H4 (cell line): ENCODE measurements around the gene LTBP1. TPM values are rescaled to one million over a fixed set of nuclear protein-coding genes. Genes with fewer than 3 reads are reported as not detected.
"Not testable (repeated sequence)": the region's sequence is repeated elsewhere in the genome, so short reads cannot be mapped to it uniquely, and the experiment has no call there.

Experiments used
- DNase-seq: peaks from one replicate; pipeline ENCODE4 v3.0.0-alpha.2; 2015; ENCODE audit warnings: low spot score
- total RNA-seq: library from RNA; depleted of rRNA; stranded (reverse); fragments of >200 nt; shearing (Covaris generic); gene quantifications from 2 replicates; pipeline ENCODE4 v1.2.3, GENCODE V29; 2014

The LTBP1 gene
- total RNA-seq, 1 experiment from 2014 or later = 4.8 TPM

DNA sequence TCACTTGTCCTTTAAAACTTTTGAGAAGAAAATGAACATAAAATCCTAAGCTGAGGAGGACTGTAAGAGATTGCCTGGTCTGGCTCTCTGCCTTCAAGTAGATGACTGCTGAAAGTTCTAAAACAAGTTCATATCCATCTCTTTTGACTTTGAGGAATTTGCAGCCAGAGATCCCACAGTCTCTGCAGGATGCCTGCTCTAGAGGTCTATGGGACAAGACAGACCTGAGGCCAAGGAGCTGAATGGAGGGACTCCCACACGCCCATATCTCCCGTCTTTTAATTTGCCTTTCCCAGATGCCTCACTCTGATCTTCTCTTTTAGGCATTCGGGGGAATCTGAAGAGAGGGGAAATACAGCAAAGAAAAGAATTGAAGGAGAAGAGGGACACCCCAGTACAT lies 273.8 kb downstream of the LTBP1 start:
- DNase-seq = no peak

- no peak for DNase-seq
These were observed 274.5 kb downstream of the LTBP1 start for GRCh38 chr2:33221046-33221784.

DNA sequence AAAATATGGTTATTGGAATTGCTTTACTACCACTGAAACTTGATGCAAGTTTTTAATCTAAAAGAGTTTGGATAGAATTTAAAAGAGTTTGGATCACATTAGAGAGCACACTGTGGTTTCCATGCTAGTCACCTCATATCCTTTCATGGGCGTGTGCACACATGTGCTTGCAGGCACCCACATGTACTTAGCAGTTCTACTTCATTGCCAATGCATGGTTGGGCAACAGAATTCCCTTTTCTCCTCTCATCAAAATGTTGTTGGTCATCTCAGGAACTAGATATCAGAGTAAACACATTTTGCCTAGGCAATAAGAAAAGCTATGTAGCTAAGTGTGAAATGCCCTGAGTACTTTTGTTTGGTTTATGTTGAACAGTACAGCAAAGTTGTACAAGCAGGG lies 275.6 kb downstream of the LTBP1 start:
- DNase-seq = no peak

- no peak for DNase-seq
These were observed 277.1 kb downstream of the LTBP1 start for GRCh38 chr2:33223856-33224255.

DNA sequence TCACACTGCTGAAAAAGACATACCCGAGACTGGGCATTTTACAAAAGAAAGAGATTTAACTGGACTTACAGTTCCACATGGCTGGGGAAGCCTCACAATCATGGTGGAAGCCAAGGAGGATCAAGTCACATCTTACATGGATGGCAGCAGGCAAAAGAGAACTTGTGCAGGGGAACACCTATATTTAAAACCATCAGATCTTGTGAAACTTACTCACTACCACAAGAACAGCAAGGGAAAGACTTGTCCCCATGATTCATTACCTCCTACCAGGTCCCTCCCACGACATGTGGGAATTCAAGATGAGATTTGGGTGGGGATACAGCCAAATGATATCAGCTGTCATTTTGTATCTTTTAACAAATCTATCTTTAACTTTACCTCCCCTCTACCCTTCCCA lies 278.6 kb downstream of the LTBP1 start:
- no peak for DNase-seq

- DNase-seq = no peak
These were observed 279.8 kb downstream of the LTBP1 start for GRCh38 chr2:33226546-33226945.

DNA sequence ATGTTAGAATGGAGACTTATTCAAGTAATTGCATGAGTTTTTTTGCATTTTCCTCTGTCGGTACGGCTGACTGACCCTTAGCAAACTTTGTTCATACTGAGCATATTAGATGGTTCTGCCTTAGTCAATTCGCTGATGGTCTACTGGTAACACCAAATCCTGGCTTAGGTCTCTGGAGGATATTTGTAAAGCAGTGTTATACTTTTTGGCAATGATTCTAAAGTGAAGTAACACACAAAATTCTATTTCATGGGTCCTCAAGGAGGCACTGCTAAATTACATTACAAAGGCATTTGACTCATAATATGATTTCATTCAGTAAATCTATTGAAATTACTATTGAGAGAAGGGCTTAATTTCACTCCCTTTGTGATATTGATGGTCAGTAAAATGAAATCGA lies 282.9 kb downstream of the LTBP1 start:
- no peak for DNase-seq

DNA sequence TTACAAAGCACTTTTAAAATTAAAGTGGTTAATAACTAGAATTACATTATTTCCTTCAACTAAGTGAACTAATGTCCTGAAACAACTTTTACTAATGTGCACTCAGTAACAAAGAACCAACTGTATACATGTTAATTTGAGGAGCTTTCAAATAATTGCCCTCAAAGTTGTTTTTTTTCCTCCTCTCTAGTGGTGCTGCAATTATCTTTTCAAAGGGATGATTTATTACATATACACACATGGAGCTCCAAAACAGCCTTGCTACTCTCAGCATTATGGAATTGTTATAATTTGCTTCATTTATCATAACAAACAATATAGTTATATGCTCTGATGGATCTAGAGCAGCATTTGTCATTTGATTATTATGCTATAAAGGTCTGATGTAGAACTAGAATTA lies 283.4 kb downstream of the LTBP1 start:
- no peak for DNase-seq

GRCh38 chr2:33230842-33231241 lies 284.1 kb downstream of the LTBP1 start:
- no peak for DNase-seq

- not testable (repeated sequence) for DNase-seq
These were observed 288.8 kb downstream of the LTBP1 start for GRCh38 chr2:33235559-33235958.

DNA sequence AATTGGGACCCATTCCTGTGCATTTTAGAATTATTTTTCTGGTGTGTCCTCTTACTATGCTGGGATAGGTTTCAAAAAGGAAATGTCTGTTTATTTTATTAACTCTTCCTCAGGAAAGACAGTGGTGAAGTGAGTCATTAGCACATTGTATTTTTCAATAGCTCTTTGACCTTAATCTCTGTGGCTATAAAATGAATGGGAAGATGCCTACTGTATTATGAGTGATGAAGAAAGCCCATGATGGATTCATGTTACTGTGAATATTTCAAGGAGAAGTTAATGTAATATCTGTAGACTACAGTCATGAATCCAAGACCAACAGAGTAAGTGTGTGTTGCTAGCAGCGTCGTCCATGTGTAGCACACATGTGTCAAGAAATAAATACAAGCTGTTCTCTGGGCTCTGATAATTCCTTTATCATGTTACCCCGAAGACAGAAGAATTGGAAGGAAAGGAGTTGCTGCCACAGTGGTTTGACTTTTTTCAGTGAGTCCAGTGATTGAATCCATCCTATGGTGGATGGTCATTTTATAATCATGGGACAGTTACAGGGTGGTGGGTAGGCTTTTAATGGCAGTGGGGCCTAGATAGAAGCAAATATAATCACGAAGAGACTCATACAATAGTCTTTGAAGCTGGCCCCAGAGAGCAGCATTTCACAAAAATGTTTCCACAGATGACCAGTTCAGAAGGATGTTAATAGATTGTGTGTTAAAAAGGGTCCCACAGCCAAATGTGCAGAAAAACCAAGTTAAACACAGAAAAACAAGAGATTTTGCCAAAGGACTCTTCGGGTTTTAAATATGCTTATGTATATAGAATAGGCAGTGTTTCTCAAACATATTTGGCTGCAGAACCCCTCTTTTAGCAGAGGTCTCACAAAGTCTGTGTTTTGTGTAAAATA lies 290.0 kb downstream of the LTBP1 start:
- DNase-seq = no peak

DNA sequence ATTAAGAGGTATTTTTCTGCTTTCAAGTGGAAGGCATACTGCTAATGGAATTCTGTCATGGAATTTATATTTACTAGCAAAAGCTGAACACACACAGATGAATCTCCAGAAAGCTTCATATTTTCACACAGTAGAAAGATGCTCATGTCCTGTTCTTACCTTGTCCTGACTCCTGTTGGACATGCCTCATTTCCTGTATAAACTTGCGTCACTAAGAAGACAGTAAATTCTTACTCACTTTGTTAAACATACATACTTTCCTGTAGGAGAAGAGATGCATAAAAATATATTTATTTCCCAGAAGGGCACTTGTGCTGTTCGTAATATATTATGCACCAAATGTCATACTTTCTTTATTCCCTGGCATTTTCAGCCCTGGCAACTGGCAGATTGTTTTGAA lies 291.4 kb downstream of the LTBP1 start:
- no peak for DNase-seq

DNA sequence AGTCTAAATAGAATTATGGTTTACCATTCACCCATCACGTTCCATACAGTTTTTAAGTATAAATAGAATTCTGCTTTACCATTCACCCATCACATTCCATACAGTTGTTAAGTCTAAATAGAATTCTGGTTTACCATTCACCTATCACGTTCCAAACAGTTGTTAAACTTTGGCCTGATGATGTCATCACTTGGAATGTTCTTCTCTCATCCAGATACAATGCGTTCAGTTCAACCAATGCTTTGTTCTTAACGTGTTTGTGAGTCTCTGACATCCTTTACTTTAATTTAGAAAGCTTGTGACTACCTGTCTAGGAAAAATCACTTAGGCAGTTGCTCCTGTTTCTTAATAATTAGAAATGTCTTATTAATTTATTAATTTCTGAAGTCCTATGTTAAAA lies 293.4 kb downstream of the LTBP1 start:
- peak; percentile 2 for DNase-seq

GRCh38 chr2:33241072-33241471 lies 294.3 kb downstream of the LTBP1 start:
- no peak for DNase-seq

DNA sequence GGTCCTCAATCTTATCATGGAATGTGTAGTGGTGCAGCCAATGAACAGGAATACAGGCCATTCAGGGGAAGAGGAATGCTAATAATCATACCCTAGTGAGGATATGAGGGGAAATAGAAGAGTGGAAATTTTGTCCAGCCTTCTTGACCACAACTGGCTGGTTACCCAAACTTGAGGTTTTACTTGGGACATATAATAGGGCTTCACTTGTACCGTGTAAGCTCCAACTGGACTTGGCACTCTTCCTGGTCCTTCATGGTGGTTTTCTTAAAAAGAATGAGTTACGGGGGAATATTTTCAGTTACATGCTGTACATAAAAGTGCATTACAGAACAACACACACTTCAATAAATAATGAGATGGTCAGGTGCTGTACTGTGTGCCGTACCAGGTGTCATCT lies 294.8 kb downstream of the LTBP1 start:
- DNase-seq = peak; percentile 2

GRCh38 chr2:33242845-33243244 lies 296.1 kb downstream of the LTBP1 start:
- DNase-seq = no peak

DNA sequence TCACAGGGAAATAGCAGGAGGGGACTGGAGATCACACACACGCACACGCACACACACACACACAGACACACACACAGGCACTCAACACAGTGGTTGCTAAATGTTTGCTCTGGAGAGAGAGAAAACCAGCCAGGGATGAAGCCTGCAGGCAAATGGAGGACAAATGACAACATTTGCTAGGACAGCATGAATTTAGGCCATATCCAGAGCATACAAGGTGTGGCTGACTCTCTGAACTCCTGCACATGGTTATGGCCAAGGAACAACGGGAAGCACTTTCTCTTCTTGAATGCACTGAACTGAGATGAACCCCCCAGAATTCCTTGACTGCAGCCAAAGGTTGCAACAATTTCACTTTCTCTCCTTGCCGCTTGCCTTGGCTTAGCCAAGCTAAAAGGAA lies 299.7 kb downstream of the LTBP1 start:
- no peak for DNase-seq

- DNase-seq = no peak
These were observed 300.6 kb downstream of the LTBP1 start for GRCh38 chr2:33247365-33247764.

- DNase-seq = no peak
These were observed 303.8 kb downstream of the LTBP1 start for GRCh38 chr2:33250417-33251029.

DNA sequence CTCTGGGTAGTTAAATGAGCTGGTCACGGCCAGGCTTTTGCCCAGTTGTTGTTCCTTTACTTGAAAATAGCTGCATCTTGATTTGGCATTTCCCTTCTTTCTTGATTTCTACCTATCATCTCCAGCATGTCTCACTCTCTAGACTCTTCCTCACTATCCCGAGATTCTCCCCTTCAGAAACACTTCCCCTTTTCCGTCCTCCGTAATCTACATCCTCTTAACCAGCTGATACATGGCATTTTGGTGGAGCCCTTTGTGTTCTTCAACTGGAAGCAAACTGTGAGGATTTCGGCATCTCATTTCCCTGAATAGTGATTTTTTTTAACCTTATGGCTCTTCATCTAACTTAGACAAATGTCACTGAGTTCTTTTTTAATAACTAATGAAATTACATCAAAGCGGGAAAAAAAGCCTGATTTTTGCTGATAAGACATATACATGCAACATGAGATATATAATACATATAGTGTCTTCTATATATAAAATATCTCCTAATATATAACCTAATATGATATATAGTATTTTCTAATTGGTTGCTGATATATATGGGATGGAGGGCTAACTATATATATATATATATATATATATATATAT lies 309.5 kb downstream of the LTBP1 start:
- DNase-seq = no peak

- DNase-seq = no peak
These were observed 311.6 kb downstream of the LTBP1 start for GRCh38 chr2:33258387-33258786.

DNA sequence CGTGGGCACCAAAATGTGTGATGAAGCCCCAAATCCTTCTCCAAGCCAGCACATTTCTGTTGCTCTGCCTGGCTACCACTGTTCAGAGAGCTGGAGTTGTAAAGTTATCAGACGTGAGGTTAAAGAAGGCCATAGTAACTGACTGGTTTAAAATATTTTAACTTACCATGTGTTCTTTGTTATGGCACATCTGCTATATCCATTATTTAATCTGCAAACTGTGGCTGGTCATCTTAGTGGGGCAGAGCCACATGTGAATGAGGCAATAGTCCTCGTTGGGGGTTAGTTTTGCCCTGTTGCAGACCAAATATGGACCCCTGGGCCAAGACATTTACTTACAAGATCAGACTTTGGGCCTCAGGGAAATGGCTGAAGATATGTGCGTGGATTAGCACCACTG lies 315.3 kb downstream of the LTBP1 start:
- no peak for DNase-seq
